Stimulated activated CD8-positive, alpha-beta memory T cell treated with anti-CD3 and anti-CD28 coated beads, Interleukin-4, amount 100 ng/mL, for 24 hours (primary cell): ENCODE measurements around the gene CCNF.
"Not testable (repeated sequence)": the region's sequence is repeated elsewhere in the genome, so short reads cannot be mapped to it uniquely, and the experiment has no call there.

Source experiments
- DNase-seq: peaks from one replicate; pipeline ENCODE4 v3.0.0-alpha.2; 2020; ENCODE audit warnings: low read depth

The CCNF gene

DNA sequence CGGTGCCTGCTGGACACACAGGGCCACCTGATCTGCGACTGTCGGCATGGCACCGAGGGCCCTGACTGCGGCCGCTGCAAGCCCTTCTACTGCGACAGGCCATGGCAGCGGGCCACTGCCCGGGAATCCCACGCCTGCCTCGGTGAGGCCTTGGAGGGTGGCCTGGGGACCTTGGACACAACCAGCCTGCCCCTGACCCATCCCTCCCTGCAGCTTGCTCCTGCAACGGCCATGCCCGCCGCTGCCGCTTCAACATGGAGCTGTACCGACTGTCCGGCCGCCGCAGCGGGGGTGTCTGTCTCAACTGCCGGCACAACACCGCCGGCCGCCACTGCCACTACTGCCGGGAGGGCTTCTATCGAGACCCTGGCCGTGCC, 43.2 kb downstream of the CCNF start:
- DNase-seq: no peak

DNA sequence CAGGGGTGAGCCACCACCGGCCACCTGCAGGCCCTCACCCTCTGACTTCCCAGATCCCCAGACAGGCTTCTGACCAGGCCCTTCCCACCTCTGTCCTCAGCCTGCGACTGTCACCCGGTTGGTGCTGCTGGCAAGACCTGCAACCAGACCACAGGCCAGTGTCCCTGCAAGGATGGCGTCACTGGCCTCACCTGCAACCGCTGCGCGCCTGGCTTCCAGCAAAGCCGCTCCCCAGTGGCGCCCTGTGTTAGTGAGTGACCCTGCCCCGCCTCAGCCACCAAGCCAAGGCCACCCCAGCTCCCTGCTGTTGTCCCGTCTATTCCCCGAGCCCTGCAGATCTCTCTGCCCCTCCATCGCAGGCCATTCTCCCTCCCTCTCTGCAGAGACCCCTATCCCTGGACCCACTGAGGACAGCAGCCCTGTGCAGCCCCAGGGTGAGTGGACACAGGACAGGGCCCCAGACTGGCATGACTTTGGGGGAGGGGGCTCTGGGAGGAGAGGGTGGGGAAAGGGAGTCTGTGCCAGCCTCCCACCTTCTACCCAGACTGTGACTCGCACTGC, 43.7 kb downstream of the CCNF start:
- no peak for DNase-seq

DNA sequence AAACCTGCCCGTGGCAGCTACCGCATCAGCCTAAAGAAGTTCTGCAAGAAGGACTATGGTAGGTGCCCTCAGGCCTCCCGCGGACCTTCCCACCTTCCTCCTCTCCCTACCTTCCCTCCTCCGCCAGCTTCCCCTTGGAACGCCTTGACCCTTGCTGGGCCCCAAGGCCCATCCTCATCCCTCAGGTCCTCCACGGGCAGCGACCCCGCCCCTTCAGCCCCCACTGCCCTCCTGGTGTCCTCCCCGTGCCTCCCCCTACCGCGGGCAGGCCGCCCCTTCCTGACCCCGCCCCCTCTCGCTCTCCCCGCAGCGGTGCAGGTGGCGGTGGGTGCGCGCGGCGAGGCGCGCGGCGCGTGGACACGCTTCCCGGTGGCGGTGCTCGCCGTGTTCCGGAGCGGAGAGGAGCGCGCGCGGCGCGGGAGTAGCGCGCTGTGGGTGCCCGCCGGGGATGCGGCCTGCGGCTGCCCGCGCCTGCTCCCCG, 44.2 kb downstream of the CCNF start:
- DNase-seq: no peak

DNA sequence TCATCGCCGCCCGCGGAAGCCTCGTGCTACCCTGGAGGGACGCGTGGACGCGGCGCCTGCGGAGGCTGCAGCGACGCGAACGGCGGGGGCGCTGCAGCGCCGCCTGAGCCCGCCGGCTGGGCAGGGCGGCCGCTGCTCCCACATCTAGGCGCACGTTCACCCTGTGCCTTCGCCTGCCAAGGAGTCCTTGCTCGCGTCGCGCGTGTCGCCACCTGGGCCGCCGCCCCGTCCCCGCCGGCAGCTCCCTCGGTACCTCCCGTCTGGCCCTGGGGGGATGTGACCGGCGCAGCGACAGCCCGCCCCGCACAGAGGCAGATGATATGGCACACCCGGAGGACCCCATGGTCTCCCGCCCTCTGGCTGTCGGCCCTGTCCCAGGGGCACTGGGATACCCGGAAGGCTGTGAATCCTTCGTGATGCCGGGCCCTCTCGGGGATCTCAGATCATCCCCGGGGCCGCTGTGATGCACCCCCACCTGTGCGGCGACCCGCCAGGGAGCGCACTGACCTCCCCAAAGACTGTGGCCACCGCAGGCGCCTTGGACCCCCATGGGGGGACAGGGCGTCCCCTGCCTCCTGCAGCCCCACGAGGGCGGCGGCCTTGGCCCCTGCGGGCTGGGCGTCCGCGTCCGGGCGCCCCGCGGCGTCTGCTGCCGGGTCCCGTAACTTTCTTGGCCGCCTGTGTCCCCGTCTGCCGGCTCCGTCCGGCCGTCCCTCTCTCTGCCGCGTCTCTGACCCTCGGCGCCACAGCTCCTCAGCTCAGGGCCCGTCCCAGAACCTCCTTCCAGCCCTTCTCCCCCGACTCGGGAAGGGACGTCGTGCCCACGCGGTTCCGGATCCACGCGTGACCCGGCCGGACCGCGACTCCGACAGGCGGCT, 45.0 kb downstream of the CCNF start:
- DNase-seq: no peak

DNA sequence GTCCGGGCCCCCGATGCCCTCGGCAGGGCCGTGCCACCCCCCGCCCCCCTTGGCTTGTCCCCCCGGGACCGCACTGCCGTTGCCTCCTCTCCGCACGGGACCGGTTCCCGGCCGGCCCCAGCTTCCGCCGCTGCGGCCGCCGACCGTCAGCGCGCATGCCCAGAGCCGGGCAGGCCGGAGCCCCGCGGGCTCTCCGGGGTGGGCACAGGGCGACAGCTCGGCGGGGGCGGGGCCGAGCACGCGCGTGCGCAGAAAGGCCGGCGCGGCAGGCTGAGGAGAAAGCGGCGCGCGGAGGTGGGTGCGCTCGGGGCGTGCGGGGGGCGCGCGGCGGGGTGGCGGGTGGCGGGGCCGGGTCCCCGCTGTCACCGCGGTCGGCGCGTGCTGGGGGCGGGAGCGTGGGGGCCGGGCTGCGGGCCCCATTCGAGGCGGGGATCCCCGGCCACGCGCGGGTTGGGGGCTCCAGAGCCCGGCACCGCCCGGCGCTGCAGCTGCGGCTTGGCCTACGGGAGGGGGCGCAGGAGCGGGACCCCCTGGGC, 45.7 kb downstream of the CCNF start, which contains the start of gene TBC1D24:
TSS of gene TBC1D24 (plus strand) at position 251 of the 536 bp plus-strand sequence. CDS start 21,022 bp downstream, outside the sequence.
- DNase-seq: peak; percentile 77

DNA sequence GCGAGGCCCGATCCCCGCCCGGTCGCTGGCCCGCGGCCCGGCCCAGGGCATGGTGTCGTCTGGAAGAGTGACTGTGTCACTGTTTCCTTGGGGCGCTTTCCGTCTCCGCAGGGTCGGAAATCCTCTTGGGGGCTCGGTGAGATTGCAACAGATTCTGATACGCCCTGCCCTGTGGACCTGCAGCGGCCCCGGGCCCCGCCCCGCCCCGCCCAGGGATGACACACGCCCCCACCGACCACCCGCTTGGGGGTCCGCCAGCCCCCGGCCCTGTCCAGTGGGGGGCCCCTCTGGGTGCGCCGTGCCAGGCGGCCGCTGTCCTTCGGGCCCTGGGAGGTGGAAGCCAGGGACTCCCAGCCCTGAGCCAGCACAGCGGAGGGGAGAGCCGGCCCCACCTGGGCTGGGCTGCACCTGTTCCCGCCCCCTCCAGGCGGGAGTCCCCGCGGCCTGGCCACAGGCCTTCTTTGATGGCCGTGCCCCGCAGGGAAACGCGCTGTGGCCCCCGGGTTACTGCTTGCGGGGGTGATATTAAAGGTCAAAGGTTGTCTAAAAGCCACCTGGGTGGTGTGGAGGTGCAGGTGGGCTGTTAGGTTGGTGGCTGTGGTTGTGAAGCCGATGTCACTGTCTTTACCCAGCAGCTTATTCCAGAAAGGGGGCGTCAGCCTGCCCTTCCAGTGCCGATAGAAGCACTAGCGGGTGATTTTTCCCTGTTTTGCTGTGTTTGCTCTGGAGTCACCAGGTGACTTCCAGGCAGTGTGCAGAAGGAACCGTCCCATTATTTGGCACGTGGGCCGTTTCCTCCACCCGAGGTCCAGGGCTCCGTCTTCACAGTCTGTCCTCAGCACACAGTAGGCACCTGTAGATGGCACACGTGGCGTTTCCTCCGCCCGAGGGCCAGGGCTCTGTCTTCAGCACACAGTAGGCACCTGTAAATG, 46.4 kb downstream of the CCNF start:
- DNase-seq: no peak

DNA sequence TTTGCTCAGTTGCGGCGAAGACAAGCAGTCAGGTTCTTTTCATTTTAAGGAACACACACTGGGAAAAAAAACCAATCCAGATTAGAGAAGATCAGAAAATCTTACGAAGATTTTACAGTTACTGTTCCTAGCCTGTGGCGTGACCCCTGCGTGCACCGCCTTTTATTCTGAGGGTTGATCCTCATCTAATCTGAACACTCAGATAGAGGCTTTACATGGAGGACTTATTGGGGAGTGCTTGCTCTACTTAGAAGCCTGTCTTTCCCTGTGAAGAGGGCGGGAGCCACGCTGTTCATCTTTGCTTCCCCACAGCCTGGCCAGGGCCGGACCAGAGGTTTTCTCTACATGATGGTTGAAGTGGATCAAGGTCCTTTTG, 47.1 kb downstream of the CCNF start:
- no peak for DNase-seq

DNA sequence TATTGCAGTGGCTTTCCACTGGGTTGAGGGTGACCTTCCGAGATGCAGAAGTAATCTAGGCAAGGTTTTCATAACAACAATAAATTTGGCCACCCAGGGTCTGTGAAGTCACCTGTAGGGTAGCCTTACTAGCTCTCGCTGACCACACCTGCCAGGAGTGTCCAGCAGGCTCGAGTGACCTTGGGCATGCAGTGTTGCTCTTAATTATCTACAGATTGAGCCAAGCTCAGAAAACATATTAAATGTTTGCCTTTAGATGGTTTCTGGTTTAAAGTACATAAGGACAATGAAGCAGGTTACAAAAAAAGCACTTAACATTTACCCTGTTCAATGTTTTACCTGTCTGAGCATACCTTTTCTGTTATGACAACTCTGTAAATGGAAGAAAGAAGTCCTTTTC, 47.5 kb downstream of the CCNF start:
- DNase-seq: no peak

DNA sequence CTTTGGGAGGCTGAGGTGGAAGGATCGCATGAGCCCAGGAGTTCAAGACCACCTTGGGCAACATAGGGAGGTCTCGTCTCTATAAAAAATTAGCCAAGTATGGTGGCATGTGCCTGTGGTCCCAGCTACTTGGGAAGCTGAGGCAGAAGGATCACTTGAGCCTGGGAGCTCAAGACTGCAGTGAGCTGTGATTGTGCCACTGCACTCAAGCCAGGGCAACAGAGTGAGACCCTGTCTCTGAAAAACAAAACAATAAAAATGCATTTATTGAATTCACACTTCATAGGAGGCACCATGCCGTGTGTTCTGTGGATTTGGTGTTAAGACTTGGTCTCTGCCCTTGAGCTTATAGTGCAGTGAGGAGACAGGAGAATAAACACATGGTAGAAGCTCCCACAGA, 48.1 kb downstream of the CCNF start:
- DNase-seq: no peak

DNA sequence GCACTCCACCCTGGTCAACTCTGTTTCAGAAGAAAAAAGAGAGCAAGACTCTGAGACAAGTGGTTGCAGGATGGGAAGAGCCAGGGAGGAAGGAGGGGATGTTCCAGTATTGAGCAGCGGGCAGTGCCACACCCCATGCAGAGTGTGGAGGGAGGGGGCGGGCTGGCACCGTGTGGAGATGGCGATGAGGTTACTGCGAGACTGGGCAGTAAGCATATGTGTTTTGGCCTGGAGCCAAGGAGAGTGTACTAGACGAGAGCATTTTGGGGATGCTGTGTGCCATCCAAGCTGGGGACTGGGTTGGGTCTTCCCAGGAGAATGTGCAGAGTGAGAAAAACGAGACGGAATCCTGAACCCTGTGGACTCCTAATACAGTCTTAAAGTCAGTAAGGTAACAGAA, 49.0 kb downstream of the CCNF start:
- DNase-seq: no peak

DNA sequence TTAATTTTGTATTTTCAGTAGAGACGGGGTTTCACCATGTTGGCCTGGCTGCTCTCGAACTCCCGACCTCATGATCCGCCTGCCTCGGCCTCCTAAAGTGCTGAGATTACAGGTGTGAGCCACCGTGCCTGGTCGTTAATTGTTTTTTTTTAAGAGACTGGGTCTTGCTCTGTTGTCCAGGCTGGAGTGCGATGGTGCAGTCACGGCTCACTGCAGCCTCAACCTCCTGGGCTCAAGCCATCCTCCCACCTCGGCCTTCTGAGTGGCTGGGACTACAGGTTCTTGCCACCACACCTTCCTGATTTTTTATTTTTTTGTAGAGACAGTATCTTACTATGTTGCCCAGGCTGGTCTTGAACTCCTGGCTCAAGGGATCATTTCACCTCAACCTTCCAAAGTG, 50.7 kb downstream of the CCNF start:
- DNase-seq: not testable (repeated sequence)

DNA sequence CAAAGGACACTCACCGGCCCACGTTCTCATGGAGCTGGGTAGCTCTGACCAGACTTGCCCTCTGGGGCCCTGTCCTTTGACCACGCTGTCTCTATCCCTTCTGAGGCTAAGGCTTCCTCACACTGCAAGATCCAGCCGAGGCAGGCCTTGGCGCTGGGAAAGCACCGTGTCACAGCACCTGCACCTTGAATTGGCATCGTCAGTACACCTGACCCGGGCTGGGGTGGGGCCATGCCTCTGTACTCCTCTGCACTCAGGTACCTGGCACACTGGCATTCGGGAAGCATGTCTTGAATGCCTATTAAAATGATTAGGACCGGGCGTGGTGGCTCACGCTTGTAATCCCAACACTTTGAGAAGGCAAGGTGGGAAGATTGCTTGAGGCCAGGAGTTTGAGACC, 51.7 kb downstream of the CCNF start:
- DNase-seq: no peak

DNA sequence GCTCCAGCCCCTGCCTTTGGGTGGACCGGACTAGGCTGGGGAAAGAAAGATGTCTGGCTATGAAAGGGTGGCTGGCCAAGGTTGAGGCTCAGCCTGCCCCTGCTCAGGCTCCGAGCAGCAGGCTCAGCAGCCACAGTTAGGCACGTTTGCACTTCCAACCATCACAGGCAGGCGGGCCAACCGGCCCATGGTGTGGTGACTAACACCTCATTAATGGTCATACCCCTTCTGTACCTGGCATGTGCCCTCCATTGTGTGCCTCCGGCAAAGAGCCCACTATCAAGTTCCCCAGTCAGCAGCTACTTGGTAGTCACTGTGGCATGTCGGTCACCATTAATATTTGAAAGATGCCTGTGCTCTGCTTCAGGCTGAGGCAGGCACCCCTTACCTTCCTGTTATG, 52.4 kb downstream of the CCNF start:
- no peak for DNase-seq

DNA sequence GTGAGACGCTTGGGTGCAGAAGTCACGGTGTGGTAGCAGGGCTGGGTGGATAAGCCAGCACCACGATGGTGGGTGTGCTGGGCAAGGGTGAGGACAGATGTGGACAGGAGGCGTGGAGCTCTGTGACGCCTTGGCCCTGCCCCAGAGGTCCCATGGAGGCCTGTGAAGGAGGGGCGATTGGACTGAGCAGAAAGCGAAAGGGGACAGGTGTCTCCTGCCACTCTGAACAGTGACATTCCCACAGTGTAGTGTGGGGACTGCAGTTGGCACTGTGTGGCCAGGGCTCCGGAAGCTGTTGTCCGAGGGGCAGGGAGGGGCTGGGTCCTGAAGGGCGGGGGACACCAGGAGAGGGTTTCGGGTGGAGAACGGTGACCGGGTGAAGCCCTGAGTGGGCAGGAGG, 53.0 kb downstream of the CCNF start:
- no peak for DNase-seq

DNA sequence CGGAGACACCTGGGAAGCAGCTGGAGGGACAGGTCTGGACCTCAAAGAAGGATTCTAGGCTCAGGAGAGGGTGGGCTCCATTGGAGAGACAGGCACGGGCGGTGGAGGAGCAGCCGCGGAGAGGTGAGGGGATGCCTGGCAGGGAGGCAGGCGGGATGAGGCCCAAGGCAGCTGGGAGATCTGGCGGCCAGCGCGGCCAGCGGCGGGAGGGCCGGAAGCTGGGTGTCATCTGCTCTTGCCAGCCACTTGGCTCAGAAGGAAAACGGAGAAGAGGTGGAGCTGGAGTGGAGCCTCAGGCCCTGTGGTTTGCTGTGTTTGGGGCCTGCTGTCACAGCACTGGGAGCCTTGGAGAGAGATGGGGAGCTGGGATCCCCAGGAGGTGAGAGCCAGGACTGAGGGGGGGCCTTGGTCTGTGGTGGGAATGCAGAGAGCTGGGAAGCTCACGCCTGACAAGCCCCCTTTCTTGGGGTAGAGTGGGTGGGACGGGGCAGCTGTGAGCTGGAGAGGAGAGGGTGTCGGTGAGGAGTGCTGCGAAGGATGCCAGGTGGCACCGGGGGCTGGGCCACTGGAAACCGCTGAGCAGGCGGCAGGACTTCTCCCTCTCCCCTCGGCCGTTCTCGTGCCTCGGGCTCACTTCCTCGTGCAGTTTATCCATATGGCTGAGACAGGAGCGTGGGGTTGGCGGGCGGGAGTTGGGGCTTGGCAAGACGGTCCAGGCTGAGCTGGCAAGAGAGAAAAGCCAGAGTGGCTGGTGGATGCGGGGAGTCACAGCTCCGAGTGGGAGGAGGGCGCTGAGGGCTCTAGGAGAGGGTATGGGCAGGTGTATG, 53.7 kb downstream of the CCNF start:
- no peak for DNase-seq

DNA sequence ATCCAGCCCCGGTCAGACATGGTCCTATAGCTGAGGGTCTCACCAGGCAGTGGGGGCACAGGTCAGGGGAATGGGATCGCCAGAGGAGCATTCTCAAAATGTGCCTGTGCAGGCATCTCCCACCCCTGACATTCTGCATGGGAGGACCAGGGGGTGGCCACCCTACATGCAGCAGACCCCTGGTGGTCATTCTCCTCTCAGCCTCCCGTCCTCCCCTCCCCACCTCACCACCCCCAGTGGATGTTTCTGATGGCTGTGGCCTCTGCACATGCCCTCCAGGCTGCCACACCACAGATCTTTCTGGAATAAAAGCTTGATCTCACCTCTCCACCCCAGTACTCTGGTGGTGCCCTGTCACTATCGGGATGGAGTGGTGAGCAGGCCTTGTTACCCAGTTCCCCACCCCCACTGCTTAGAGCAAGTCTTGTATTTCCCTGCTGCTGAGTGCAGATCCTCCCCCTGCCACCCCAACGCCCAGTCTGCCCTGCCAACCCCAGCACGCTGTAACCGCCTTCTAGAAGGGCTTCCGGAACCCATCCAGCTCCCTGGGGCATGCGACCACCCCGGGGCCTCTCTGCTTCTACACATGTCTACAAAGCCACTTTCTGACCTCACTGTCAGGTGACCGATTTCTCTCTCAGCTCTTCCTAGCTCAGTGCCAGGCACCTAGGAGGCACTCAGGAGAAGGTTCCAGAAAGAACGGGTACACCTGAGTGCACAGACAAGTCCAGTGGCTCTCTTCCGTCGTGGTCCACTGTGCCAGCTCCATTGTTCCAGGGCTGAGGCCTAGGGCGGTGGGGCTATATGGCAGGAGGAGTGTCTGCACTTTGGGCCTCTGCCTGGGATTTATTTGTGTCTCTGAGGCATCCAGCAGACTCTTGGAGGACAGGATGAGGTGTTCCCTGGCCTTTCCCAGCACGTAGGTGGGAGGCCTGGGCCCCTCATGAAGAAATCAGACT, 55.0 kb downstream of the CCNF start:
- no peak for DNase-seq

DNA sequence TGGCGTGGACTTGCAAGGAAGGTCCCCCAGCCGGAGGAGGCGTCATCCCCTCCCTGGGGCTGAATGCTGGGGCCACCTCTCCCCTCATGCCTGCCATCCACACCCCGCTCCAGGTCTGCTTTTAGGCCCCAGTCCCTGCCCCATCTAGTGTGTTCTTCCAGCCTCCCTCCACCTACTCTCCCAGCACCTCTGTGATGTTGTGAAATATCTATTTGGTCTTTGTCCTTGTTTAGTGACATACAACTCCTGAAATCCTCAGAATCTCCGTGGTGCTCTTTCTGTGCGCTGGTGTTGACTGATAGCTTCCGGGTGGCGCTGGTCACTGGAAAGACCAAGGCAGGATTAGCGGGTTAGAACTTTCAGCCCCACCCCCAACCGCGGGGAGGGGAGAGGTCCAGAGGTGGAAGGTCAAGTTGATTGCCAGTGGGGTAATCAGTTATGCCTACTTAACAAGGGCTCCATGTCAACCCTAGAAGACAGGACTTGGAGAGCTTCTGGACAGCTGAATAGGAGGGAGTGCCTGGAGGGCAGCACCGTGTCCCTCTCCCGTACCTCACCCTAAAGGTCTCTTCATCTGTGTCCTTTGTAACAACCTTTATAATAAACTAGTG, 55.8 kb downstream of the CCNF start:
- no peak for DNase-seq

DNA sequence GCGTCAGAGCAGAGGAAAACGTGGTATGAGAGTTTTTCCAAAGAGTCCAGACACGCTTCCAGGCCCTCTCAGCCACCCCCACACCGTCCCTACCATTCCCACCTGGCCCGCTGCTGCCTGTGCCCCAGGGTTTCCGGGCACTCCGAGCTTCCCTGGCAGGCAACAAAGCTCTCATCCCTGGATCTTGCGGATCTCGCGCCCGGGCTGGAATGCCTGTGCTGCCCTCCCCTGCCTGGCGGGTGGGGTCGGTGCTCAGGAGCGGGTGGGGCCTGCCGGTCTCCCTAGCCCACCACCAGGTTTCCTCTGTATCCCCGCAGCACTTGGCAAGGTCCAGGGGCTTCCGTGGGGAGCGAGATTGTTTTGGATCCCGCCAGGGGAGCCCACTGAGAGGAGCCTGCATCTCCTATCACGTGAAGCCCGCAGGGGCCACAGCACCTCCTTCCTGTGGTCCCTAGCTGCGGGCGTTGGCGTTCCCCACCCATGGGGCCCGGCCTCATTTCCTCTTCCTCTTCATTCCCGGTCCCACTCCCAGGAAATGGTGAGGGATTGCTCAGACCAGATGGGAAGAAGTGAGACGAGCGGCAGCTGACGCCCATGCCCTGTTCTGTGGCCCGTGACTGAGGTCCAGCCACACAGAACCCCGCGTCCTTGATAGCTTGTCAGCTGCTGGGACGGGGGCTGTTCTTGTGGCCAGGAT, 56.7 kb downstream of the CCNF start:
- DNase-seq: no peak
